Fibroblast of lung (primary cell): ENCODE results near the gene RAPGEF5. TPM values are rescaled to one million over a fixed set of nuclear protein-coding genes. Genes with fewer than 3 reads are reported as not detected.

Source experiments
- DNase-seq, 2 donors: peaks; one replicate each; pipeline versions ENCODE4 v3.0.0 to v3.0.0-alpha.2; 2010; ENCODE audit warnings: low read depth in 2 of 2
- H2AFZ ChIP-seq: 2 replicates; pipeline ENCODE4 v1.5.1; 2012; ENCODE audit warnings: low read length, control low read depth, inconsistent platforms
- H3K27ac ChIP-seq: 2 replicates; pipeline ENCODE4 v1.5.1; 2011; ENCODE audit warnings: low read length, control low read depth; ENCODE audit not compliant: insufficient read depth
- H3K27me3 ChIP-seq: 2 replicates; pipeline ENCODE4 v1.5.1; 2011; ENCODE audit warnings: mild to moderate bottlenecking, low read length; ENCODE audit not compliant: control insufficient read depth, insufficient read depth
- H3K36me3 ChIP-seq: 2 replicates; pipeline ENCODE4 v1.5.1; 2011; ENCODE audit warnings: low read length; ENCODE audit not compliant: control insufficient read depth, insufficient read depth
- H3K4me1 ChIP-seq: 2 replicates; pipeline ENCODE4 v1.5.1; 2011; ENCODE audit warnings: low read length; ENCODE audit not compliant: control insufficient read depth, insufficient read depth; ENCODE audit errors: extremely low read depth
- H3K4me2 ChIP-seq: 2 replicates; pipeline ENCODE4 v1.5.1; 2011; ENCODE audit warnings: low read length, control low read depth; ENCODE audit not compliant: insufficient read depth; ENCODE audit errors: extremely low read depth
- H3K4me3 ChIP-seq, 4 experiments: fragments of 200-600 bp in 1 of 4; sonication (generic) in 1 of 4; replicated peaks in 1 of 4; 2 replicates each; pipeline ENCODE4 v1.5.1; 2011 to 2016; ENCODE audit warnings: low read length in 4 of 4, low read depth in 3 of 4, mild to moderate bottlenecking in 3 of 4, control low read depth in 2 of 4, inconsistent platforms in 1 of 4, mixed read lengths in 1 of 4; ENCODE audit not compliant: insufficient read depth in 1 of 4; ENCODE audit errors: control extremely low read depth in 1 of 4
- H3K79me2 ChIP-seq: 2 replicates; pipeline ENCODE4 v1.5.1; 2012; ENCODE audit warnings: mild to moderate bottlenecking, low read length, inconsistent platforms; ENCODE audit not compliant: control insufficient read depth, insufficient read depth
- H3K9ac ChIP-seq: 2 replicates; pipeline ENCODE4 v1.5.1; 2011; ENCODE audit warnings: mild to moderate bottlenecking, low read length, control low read depth; ENCODE audit not compliant: insufficient read depth
- H3K9me3 ChIP-seq: 2 replicates; pipeline ENCODE4 v1.5.1; 2012; ENCODE audit warnings: low read depth, low read length; ENCODE audit not compliant: control insufficient read depth, insufficient read depth
- H4K20me1 ChIP-seq: 2 replicates; pipeline ENCODE4 v1.5.1; 2011; ENCODE audit warnings: low read length; ENCODE audit not compliant: control insufficient read depth, insufficient read depth; ENCODE audit errors: extremely low read depth
- CTCF ChIP-seq, 2 donors: IDR thresholded peaks in 1 of 2; conservative IDR thresholded peaks in 1 of 2; 1 replicate in 1 of 2; 2 replicates in 1 of 2; pipeline ENCODE4 v1.5.1; 2011 to 2012; ENCODE audit warnings: low read length in 2 of 2, control low read depth in 1 of 2, inconsistent platforms in 1 of 2, low read depth in 1 of 2, mild to moderate bottlenecking in 1 of 2
- EZH2 ChIP-seq: IDR thresholded peaks from 2 replicates; pipeline ENCODE4 v1.5.1; 2012; ENCODE audit warnings: low read length, control low read depth, mild to moderate bottlenecking; ENCODE audit errors: missing control alignments
- polyA plus RNA-seq, 2 donors: library from polyadenylated mRNA; depleted of rRNA in 1 of 2; stranded (reverse) in 1 of 2; unstranded in 1 of 2; fragments of >200 nt; gene quantifications; 2 replicates each; pipeline ENCODE4 v1.2.1, GENCODE V29; 2011 to 2012; ENCODE audit warnings: missing spikeins in 1 of 2
- total RNA-seq: library from RNA; depleted of rRNA; stranded (reverse); fragments of >200 nt; gene quantifications from 2 replicates; pipeline ENCODE4 v1.2.1, GENCODE V29; 2014

The RAPGEF5 gene
- total and polyA plus RNA-seq, 2 donors (not counting 1 experiment from before 2014, with no cell fraction given): 1.4 to 1.5 TPM

- Histone ChIP-seq H3K79me2 (no peaks in the 10 kb centered on the region), H3K27me3 (no peaks in the 10 kb centered on the region), H4K20me1 (no peaks in the 10 kb centered on the region), H3K4me3 (no peak overlapping the region), H3K4me2 (no peak overlapping the region), H3K9ac (no peak overlapping the region), H3K9me3 (no peaks in the 10 kb centered on the region), H3K36me3 (no peaks in the 10 kb centered on the region), H3K4me1 (no peaks in the 10 kb centered on the region), H2AFZ (no peak overlapping the region), H3K27ac (no peak overlapping the region)
- no peak for DNase-seq
- no peak for TF ChIP-seq CTCF (conservative IDR thresholded peaks at IDR 0.05 in 1 of 2, IDR thresholded peaks at IDR 0.05 in 1 of 2; ENCODE audit: low read depth in 1 of 2, low read length in 2 of 2)
- no peak for TF ChIP-seq EZH2
Measured at GRCh38 chr7:22129166-22129565, 227.8 kb downstream of the RAPGEF5 start.

- Histone ChIP-seq H3K4me2 (no peak overlapping the region), H3K4me1 (no peaks in the 10 kb centered on the region), H3K9me3 (no peaks in the 10 kb centered on the region), H4K20me1 (no peaks in the 10 kb centered on the region), H2AFZ (no peak overlapping the region), H3K36me3 (no peaks in the 10 kb centered on the region), H3K27ac (no peak overlapping the region), H3K27me3 (no peaks in the 10 kb centered on the region), H3K79me2 (no peaks in the 10 kb centered on the region), H3K9ac (no peak overlapping the region), H3K4me3 (no peak overlapping the region)
- TF ChIP-seq EZH2: no peak
- TF ChIP-seq CTCF (conservative IDR thresholded peaks at IDR 0.05 in 1 of 2, IDR thresholded peaks at IDR 0.05 in 1 of 2; ENCODE audit: low read depth in 1 of 2, low read length in 2 of 2): no peak
- DNase-seq: no peak
Measured at GRCh38 chr7:22128528-22128920, 228.4 kb downstream of the RAPGEF5 start.

- no peak for DNase-seq
- no peak overlapping the region for H3K27ac ChIP-seq
- TF ChIP-seq EZH2: no peak
- TF ChIP-seq CTCF (conservative IDR thresholded peaks at IDR 0.05 in 1 of 2, IDR thresholded peaks at IDR 0.05 in 1 of 2; ENCODE audit: low read depth in 1 of 2, low read length in 2 of 2): no peak
- no peaks in the 10 kb centered on the region for H3K4me1 ChIP-seq
- H2AFZ ChIP-seq: no peak overlapping the region
- H3K27me3 ChIP-seq: no peaks in the 10 kb centered on the region
- no peaks in the 10 kb centered on the region for H3K79me2 ChIP-seq
- H3K36me3 ChIP-seq: no peaks in the 10 kb centered on the region
- no peak overlapping the region for H3K4me3 ChIP-seq
- H4K20me1 ChIP-seq: no peaks in the 10 kb centered on the region
- H3K4me2 ChIP-seq: no peak overlapping the region
- no peak overlapping the region for H3K9ac ChIP-seq
- no peaks in the 10 kb centered on the region for H3K9me3 ChIP-seq
Measured at GRCh38 chr7:22127835-22128527, 229.0 kb downstream of the RAPGEF5 start.
